Upper lobe of right lung (tissue), 1 donor: Measurements from ENCODE around the gene MIEF1. TPM values are rescaled to one million over a fixed set of nuclear protein-coding genes. Genes with fewer than 3 reads are reported as not detected.

Experiments
- ATAC-seq: fragments of 200-7000 bp; cut with Tn5 transposase; one replicate; pipeline ENCODE4 v1.9.1; 2020; ENCODE audit warnings: mild to moderate bottlenecking, moderate library complexity
- DNase-seq: peaks from one replicate; pipeline ENCODE4 v3.0.0-alpha.2; 2020
- H3K27ac ChIP-seq: fragments of 200-600 bp; one replicate; pipeline ENCODE4 v1.8.0; 2022
- H3K27me3 ChIP-seq: fragments of 200-600 bp; one replicate; pipeline ENCODE4 v1.8.0; 2022; ENCODE audit warnings: mild to moderate bottlenecking
- H3K36me3 ChIP-seq: fragments of 200-600 bp; one replicate; pipeline ENCODE4 v1.8.0; 2022
- H3K4me1 ChIP-seq: fragments of 200-600 bp; one replicate; pipeline ENCODE4 v1.8.0; 2022
- H3K4me3 ChIP-seq: fragments of 200-600 bp; one replicate; pipeline ENCODE4 v1.8.0; 2022; ENCODE audit warnings: mild to moderate bottlenecking
- H3K9me3 ChIP-seq: fragments of 200-600 bp; one replicate; pipeline ENCODE4 v1.8.0; 2022
- CTCF ChIP-seq: fragments of 200-600 bp; IDR thresholded peaks from one replicate; pipeline ENCODE4 v1.8.0; 2022; ENCODE audit warnings: antibody characterized with exemption
- intact Hi-C: fragments of 100-400 bp; cut with DNase I; formaldehyde crosslinking; loops from one replicate; pipeline ENCODE4 v1.11.0; 2022
- total RNA-seq: library from RNA; stranded (reverse); fragmentation: NEBNext Ultra II Directional; extraction: Animal tissue kit (Norgen Biotek cat#: 25700); gene quantifications from one replicate; pipeline ENCODE4 v1.2.1, GENCODE V29; 2021
- donor health status: DM: no; HTN: yes; CAD: no; lungs with severe emphysema.

The MIEF1 gene
- total RNA-seq, 1 donor from 2014 or later: 24.3 TPM

- no peak overlapping the region for H3K4me3 ChIP-seq
- H3K27me3 ChIP-seq: peaks cover 75% of the 10 kb centered on the region
- ATAC-seq: no peak
- no peak for DNase-seq
- no peaks in the 10 kb centered on the region for H3K4me1 ChIP-seq
- no peaks in the 10 kb centered on the region for H3K9me3 ChIP-seq
- intact Hi-C loops: no loop called here
- no peak for TF ChIP-seq CTCF
- H3K27ac ChIP-seq: no peak overlapping the region
- H3K36me3 ChIP-seq: no peaks in the 10 kb centered on the region
Measured at GRCh38 chr22:39546889-39547586, 44.9 kb downstream of the MIEF1 start.

DNA sequence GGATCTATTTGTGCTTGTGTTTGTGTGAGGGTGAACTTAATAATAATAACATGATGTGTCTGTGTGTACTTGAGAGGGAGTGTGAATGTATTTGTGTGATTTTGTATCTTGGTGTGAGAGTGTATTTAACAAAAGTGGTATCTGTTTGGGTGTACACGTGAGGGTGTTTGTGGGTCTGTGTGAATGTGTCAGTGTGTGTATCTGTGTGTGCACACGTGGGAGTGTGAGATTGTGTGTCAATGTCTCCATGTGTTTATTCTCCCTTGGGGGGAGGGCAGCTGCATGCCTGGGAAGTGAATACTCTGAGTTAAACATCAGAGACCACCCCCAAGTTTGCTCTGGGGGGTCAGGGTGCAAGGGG is 45.5 kb downstream of the MIEF1 start:
- ATAC-seq (no peak), DNase-seq (no peak)
- intact Hi-C loops: no loop called here
- no peak for TF ChIP-seq CTCF
- Histone ChIP-seq H3K9me3 (no peaks in the 10 kb centered on the region), H3K27ac (no peak overlapping the region), H3K36me3 (no peaks in the 10 kb centered on the region), H3K4me3 (no peak overlapping the region), H3K27me3 (peaks cover 78% of the 10 kb centered on the region), H3K4me1 (no peaks in the 10 kb centered on the region)

GRCh38 chr22:39553429-39553828 is 51.3 kb downstream of the MIEF1 start:
- DNase-seq: no peak
- ATAC-seq: no peak
- Histone ChIP-seq H3K27ac (no peak overlapping the region), H3K4me3 (no peak overlapping the region), H3K27me3 (peaks cover 63% of the 10 kb centered on the region), H3K9me3 (no peaks in the 10 kb centered on the region), H3K36me3 (no peaks in the 10 kb centered on the region), H3K4me1 (peaks cover 4% of the 10 kb centered on the region)
- intact Hi-C loops: no loop called here
- TF ChIP-seq CTCF: no peak

GRCh38 chr22:39554151-39554550 is 52.1 kb downstream of the MIEF1 start:
- intact Hi-C loops: no loop called here
- no peak overlapping the region for H3K27ac ChIP-seq
- H3K27me3 ChIP-seq: peaks cover 63% of the 10 kb centered on the region
- DNase-seq: no peak
- peaks cover 4% of the 10 kb centered on the region for H3K4me1 ChIP-seq
- no peaks in the 10 kb centered on the region for H3K9me3 ChIP-seq
- H3K4me3 ChIP-seq: no peak overlapping the region
- H3K36me3 ChIP-seq: no peaks in the 10 kb centered on the region
- no peak for ATAC-seq
- no peak for TF ChIP-seq CTCF

GRCh38 chr22:39556970-39557841 is 55.1 kb downstream of the MIEF1 start:
- Histone ChIP-seq H3K27ac (no peak overlapping the region), H3K4me3 (no peak overlapping the region), H3K27me3 (peaks cover 76% of the 10 kb centered on the region), H3K4me1 (peaks cover 4% of the 10 kb centered on the region), H3K36me3 (no peaks in the 10 kb centered on the region), H3K9me3 (no peaks in the 10 kb centered on the region)
- ATAC-seq (no peak), DNase-seq (no peak)
- intact Hi-C loops: no loop called here
- TF ChIP-seq CTCF: no peak
